Testis (tissue), 3 donors: ENCODE measurements around the gene AGAP1. TPM values are rescaled to one million over a fixed set of nuclear protein-coding genes. Genes with fewer than 3 reads are reported as not detected.

ENCODE experiments used
- DNase-seq: peaks from one replicate; pipeline ENCODE4 v3.0.0-alpha.2; 2019
- H3K27ac ChIP-seq, 2 donors: fragments of 200-600 bp; sonication (generic); one replicate each; pipeline ENCODE4 v1.5.1; 2019
- H3K27me3 ChIP-seq: fragments of 200-600 bp; sonication (generic); one replicate; pipeline ENCODE4 v1.5.1; 2019
- H3K36me3 ChIP-seq: fragments of 200-600 bp; sonication (generic); one replicate; pipeline ENCODE4 v1.5.1; 2017; ENCODE audit warnings: low read depth; ENCODE audit errors: missing control alignments
- H3K4me1 ChIP-seq: fragments of 200-600 bp; sonication (generic); one replicate; pipeline ENCODE4 v1.5.1; 2019
- H3K4me3 ChIP-seq, 2 donors: fragments of 200-600 bp; sonication (generic); one replicate each; pipeline ENCODE4 v1.5.1; 2017 to 2019
- H3K9me3 ChIP-seq: fragments of 200-600 bp; sonication (generic); one replicate; pipeline ENCODE4 v1.5.1; 2017
- CTCF ChIP-seq, 3 experiments: fragments of 450-650 bp in 2 of 3; fragments of 200-600 bp in 1 of 3; sonication (generic) in 1 of 3; IDR thresholded peaks; one replicate each; pipeline ENCODE4 v1.5.1; 2016 to 2019; ENCODE audit warnings: antibody characterized with exemption in 3 of 3, mild to moderate bottlenecking in 2 of 3, moderate library complexity in 1 of 3
- POLR2A ChIP-seq: fragments of 450-650 bp; IDR thresholded peaks from one replicate; pipeline ENCODE4 v1.6.1; 2017; ENCODE audit warnings: antibody characterized with exemption, mild to moderate bottlenecking, moderate library complexity
- WGBS, 2 donors: methylation state at CpG; one replicate each; pipeline ENCODE4 v1.1.5; 2018; 5-methylcytosine and 5-hydroxymethylcytosine counted together
- intact Hi-C: fragments of 100-400 bp; cut with DNase I; formaldehyde crosslinking; loops from one replicate; pipeline ENCODE4 v1.15.1; 2023; ENCODE audit warnings: low total_unique reads
- polyA plus RNA-seq: library from polyadenylated mRNA; stranded (reverse); fragments of 350-450 nt; fragmentation: Illumina TruSeq; extraction: RNeasy Lipid Tissue Mini Kit (QIAGEN cat#74804); gene quantifications from one replicate; pipeline ENCODE4 v1.2.3, GENCODE V29; 2014; ENCODE audit warnings: low read depth, low replicate concordance; ENCODE audit not compliant: insufficient read depth
- total RNA-seq, 2 donors: library from RNA; depleted of rRNA; stranded (reverse); fragments of >200 nt; gene quantifications; one replicate each; pipeline ENCODE4 v1.2.3, GENCODE V29; 2016

AGAP1 gene
- total and polyA plus RNA-seq, 3 donors from 2014 or later, result 21.4 to 45.5 (median 40.7) TPM

GRCh38 chr2:235850771-235851551 lies 357.1 kb downstream of the AGAP1 start:
- intact Hi-C loops, result no loop called here
- WGBS, 2 donors, result 88 to 92% methylated on average over 11 to 13 of the region's 13 CpGs
- Histone ChIP-seq H3K27me3 (no peaks in the 10 kb centered on the region), H3K36me3 (no peaks in the 10 kb centered on the region), H3K4me1 (no peaks in the 10 kb centered on the region), H3K27ac (no peak overlapping the region), H3K9me3 (no peaks in the 10 kb centered on the region), H3K4me3 (no peak overlapping the region)
- no peak for TF ChIP-seq POLR2A
- TF ChIP-seq CTCF (IDR thresholded peaks at IDR 0.05), result no peak
- no peak for DNase-seq

- TF ChIP-seq CTCF (IDR thresholded peaks at IDR 0.05) (no peak), POLR2A (no peak)
- Histone ChIP-seq H3K27ac (no peak overlapping the region), H3K27me3 (no peaks in the 10 kb centered on the region), H3K4me3 (no peak overlapping the region), H3K4me1 (no peaks in the 10 kb centered on the region), H3K9me3 (no peaks in the 10 kb centered on the region), H3K36me3 (no peaks in the 10 kb centered on the region)
- intact Hi-C loops, result no loop called here
- DNase-seq, result no peak
- 90 to 94% methylated on average over 26 of the region's 26 CpGs for WGBS, 2 donors
Measured at GRCh38 chr2:235851828-235852525, 358.1 kb downstream of the AGAP1 start.

- 64% methylated on average over 11 of the region's 11 CpGs for WGBS, 2 donors
- Histone ChIP-seq H3K27me3 (no peaks in the 10 kb centered on the region), H3K9me3 (no peaks in the 10 kb centered on the region), H3K4me1 (no peaks in the 10 kb centered on the region), H3K27ac (no peak overlapping the region), H3K4me3 (no peak overlapping the region), H3K36me3 (no peaks in the 10 kb centered on the region)
- no peak for DNase-seq
- intact Hi-C loops, result no loop called here
- no peak for TF ChIP-seq POLR2A
- no peak for TF ChIP-seq CTCF (IDR thresholded peaks at IDR 0.05)
Measured at GRCh38 chr2:235852526-235852920, 358.7 kb downstream of the AGAP1 start.

GRCh38 chr2:235854276-235854675 lies 360.4 kb downstream of the AGAP1 start:
- intact Hi-C loops, result no loop called here
- no peak overlapping the region for H3K27ac ChIP-seq
- peak; percentile 36 for DNase-seq
- no peaks in the 10 kb centered on the region for H3K36me3 ChIP-seq
- WGBS, 2 donors, result 87 to 100% methylated on average over 8 to 9 of the region's 9 CpGs
- no peaks in the 10 kb centered on the region for H3K9me3 ChIP-seq
- TF ChIP-seq CTCF (IDR thresholded peaks at IDR 0.05) (no peak), POLR2A (no peak)
- no peak overlapping the region for H3K4me3 ChIP-seq
- no peaks in the 10 kb centered on the region for H3K4me1 ChIP-seq
- no peaks in the 10 kb centered on the region for H3K27me3 ChIP-seq
